Motor neuron (in vitro differentiated cells): ENCODE data around the gene TYW5. TPM values are rescaled to one million over a fixed set of nuclear protein-coding genes. Genes with fewer than 3 reads are reported as not detected.
"Not testable (repeated sequence)": the region's sequence is repeated elsewhere in the genome, so short reads cannot be mapped to it uniquely, and the experiment has no call there.

Experiments
- ATAC-seq, 8 experiments: fragments of 200-7000 bp; cut with Tn5 transposase; replicated peaks in 6 of 8; 2 replicates each; pipeline ENCODE4 v1.8.0; 2021; ENCODE audit warnings: mild to moderate bottlenecking in 8 of 8, moderate library complexity in 8 of 8
- H3K27ac ChIP-seq, 2 donors: fragments of 250-450 bp; sonication (Bioruptor Pico); 2 replicates each; pipeline ENCODE4 v1.9.0; 2021; ENCODE audit warnings: antibody characterized with exemption in 2 of 2, mild to moderate bottlenecking in 2 of 2, moderate library complexity in 1 of 2
- H3K4me1 ChIP-seq, 2 donors: fragments of 250-450 bp; sonication (Bioruptor Pico); replicated peaks in 1 of 2; 2 replicates each; pipeline ENCODE4 v1.6.1; 2021; ENCODE audit warnings: antibody characterized with exemption in 2 of 2, mild to moderate bottlenecking in 2 of 2, moderate library complexity in 1 of 2
- H3K4me3 ChIP-seq, 5 donors: fragments of 250-450 bp; sonication (Bioruptor Pico); 2 replicates each; pipeline ENCODE4 v1.9.0; 2021; ENCODE audit warnings: antibody characterized with exemption in 5 of 5, mild to moderate bottlenecking in 5 of 5, moderate library complexity in 4 of 5
- WGBS, 10 experiments: fragments of 450-650 bp; shearing (Covaris generic); methylation state at CpG; one replicate each; pipeline ENCODE4 v1.0.0; 2022; 5-methylcytosine and 5-hydroxymethylcytosine counted together
- in situ Hi-C, 9 experiments: fragments of 400-800 bp; cut with MboI; loops; one replicate each; pipeline ENCODE4 v1.15.0; 2021; ENCODE audit warnings: low sequenced_read_pairs in 9 of 9, low pct_unique_long_range_greater_than_20kb in 2 of 9; ENCODE audit not compliant: unreplicated experiment in 9 of 9
- total RNA-seq, 8 experiments: library from RNA; unstranded; fragments of 300-600 nt; gene quantifications; 2 replicates each; pipeline versions ENCODE4 v1.2.3 to v1.2.4, GENCODE V29; 2022

TYW5 gene
- total RNA-seq, 8 experiments from 2014 or later: 6.7 to 18.8 (median 9.0) TPM

GRCh38 chr2:199933466-199933865 is 21.8 kb downstream of the TYW5 start:
- Histone ChIP-seq H3K27ac (no peak overlapping the region), H3K4me1 (no peaks in the 10 kb centered on the region), H3K4me3 (no peak overlapping the region)
- 34 to 96% (median 92%) methylated on average over 3 of the region's 3 CpGs for WGBS, 10 experiments
- in situ Hi-C loops: no loop called here
- no peak for ATAC-seq

- ATAC-seq: peak in 2 of 8 experiments; percentile 38 to 46
- no peaks in the 10 kb centered on the region for H3K4me1 ChIP-seq
- in situ Hi-C loops: no loop called here
- H3K4me3 ChIP-seq: no peak overlapping the region
- 50 to 100% (median 86%) methylated on average over 1 to 4 of the region's 4 CpGs; no CpG with 5 or more reads in 3 of the 10 experiments for WGBS, 10 experiments
- H3K27ac ChIP-seq: no peak overlapping the region
Observed at GRCh38 chr2:199932312-199932855, 22.9 kb downstream of the TYW5 start.

DNA sequence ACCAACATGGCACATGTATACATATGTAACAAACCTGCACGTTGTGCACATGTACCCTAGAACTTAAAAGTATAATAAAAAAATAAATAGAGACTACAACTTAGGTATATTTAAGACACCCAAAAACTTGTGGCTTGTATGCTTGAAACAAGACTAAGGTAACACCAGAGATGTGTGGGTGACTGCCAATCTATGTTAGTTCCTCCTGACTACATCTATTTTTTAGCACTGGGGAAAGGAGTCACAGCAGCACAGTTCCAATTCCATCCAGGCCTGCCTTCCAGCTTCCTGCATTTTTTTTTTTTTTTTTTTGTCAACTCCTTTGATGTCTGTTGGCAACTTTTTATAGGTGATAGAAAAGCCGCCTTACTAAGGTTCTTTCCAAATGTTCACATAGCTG is 26.0 kb downstream of the TYW5 start:
- H3K4me1 ChIP-seq: no peaks in the 10 kb centered on the region
- in situ Hi-C loops: no loop called here
- H3K27ac ChIP-seq: no peak overlapping the region
- ATAC-seq: no peak
- 70 to 100% (median 100%) methylated on average over 1 to 2 of the region's 2 CpGs; no CpG with 5 or more reads in 1 of the 10 experiments for WGBS, 10 experiments
- no peak overlapping the region for H3K4me3 ChIP-seq

DNA sequence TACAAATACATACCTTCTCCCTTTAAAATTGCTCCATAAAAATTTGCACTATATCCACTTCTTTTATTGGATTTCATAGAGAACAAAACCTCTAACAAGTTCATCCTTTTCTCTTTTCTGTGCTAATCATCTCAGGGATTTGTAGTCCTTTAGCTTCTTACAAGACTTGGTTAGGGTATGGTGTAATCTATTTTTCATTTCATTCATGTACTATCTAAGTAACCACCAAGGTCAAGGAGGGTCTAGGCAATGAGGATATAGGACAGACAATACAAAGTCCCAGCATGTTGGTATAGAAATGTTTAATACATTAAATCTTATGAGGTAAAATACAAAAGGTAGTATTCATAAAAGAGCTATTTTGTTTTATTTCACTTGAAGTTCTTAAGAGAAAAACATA is 26.7 kb downstream of the TYW5 start:
- H3K4me1 ChIP-seq: no peaks in the 10 kb centered on the region
- in situ Hi-C loops: no loop called here
- H3K4me3 ChIP-seq: no peak overlapping the region
- no peak for ATAC-seq
- H3K27ac ChIP-seq: no peak overlapping the region

GRCh38 chr2:199928226-199928625 is 27.1 kb downstream of the TYW5 start:
- no peak overlapping the region for H3K4me3 ChIP-seq

GRCh38 chr2:199926806-199927205 is 28.5 kb downstream of the TYW5 start:
- WGBS, 10 experiments: 36 to 100% (median 74%) methylated on average over 1 of the region's 1 CpG; no CpG with 5 or more reads in 4 of the 10 experiments

More at GRCh38 chr2:199928226-199928625, 27.1 kb downstream of the TYW5 start:
- no peak overlapping the region for H3K27ac ChIP-seq
- no peaks in the 10 kb centered on the region for H3K4me1 ChIP-seq
- in situ Hi-C loops: no loop called here
- ATAC-seq: no peak
- whole genome bisulfite sequencing, 10 experiments: 0 to 57% (median 21%) methylated on average over 2 of the region's 2 CpGs; no CpG with 5 or more reads in 3 of the 10 experiments

DNA sequence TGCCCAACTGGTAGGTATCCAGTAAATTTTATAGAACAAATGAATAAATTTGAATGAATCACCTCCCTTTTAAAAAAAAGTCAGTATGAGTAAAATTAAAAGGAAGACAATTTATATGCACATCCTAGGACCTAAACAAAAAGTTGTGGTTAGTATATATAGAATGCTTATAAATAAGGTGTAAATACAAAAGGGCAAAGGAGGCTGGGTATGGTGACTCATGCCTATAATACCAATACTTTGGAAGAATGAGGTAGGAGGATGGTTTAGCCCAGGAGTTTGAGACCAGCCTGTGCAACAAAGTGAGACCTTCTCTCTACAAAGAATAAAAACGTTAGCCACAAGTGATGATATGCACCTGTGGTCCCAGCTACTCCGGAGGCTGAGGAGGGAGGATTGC is 31.4 kb downstream of the TYW5 start:
- H3K4me3 ChIP-seq: no peak overlapping the region
- no peak for ATAC-seq
- H3K27ac ChIP-seq: no peak overlapping the region
- 67 to 100% (median 74%) methylated on average over 1 to 2 of the region's 2 CpGs for WGBS, 10 experiments
- in situ Hi-C loops: no loop called here
- H3K4me1 ChIP-seq: no peaks in the 10 kb centered on the region

More at GRCh38 chr2:199926806-199927205, 28.5 kb downstream of the TYW5 start:
- no peak for ATAC-seq
- H3K4me1 ChIP-seq: no peaks in the 10 kb centered on the region
- H3K4me3 ChIP-seq: no peak overlapping the region
- H3K27ac ChIP-seq: no peak overlapping the region
- in situ Hi-C loops: no loop called here

DNA sequence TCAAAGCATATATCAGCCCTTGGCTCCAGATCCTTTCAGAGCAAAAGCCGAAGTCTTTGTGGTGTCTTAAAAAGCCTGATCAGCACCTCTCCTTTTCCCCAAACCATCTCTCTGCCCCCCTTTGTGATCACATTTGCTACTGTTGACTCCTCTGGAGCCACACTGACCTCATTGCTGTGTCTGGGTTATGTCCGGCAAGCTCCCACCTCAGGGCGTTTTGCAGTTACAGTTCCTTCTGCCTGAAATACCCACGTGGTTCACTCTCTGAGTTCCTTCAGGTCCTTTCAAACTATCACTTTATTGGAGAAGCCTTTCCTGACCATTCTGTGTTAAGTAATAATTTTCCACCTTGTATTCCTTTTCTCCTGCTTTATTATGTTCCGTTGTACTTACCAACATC is 32.4 kb downstream of the TYW5 start:
- Histone ChIP-seq H3K4me3 (no peak overlapping the region), H3K4me1 (no peaks in the 10 kb centered on the region), H3K27ac (no peak overlapping the region)
- in situ Hi-C loops: no loop called here
- 45 to 90% (median 76%) methylated on average over 2 to 5 of the region's 5 CpGs for WGBS, 10 experiments
- ATAC-seq: peak in 1 of 8 experiments; percentile 22

DNA sequence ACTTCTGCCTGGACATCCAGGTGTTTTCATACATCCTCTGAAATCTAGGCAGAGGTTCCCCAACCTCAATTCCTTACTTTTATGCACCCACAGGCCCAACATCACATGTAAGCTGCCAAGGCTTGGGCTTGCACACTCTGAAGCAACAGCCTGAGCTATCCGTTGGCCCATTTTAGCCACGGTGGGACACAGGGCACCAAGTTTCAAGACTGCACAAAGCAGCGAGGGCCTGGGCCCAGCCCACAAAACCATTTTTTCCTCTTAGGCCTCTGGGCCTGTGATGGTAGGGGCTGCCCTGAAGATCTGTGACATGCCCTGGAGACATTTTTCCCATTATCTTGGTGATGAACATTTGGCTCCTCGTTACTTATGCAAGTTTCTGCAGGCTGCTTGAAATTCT is 38.3 kb downstream of the TYW5 start:
- Histone ChIP-seq H3K27ac (no peak overlapping the region), H3K4me1 (peaks cover 6 to 15% of the 10 kb centered on the region in 2 donors), H3K4me3 (no peak overlapping the region)
- ATAC-seq: no peak
- in situ Hi-C loops: no loop called here
- 94 to 100% (median 100%) methylated on average over 1 to 4 of the region's 4 CpGs; no CpG with 5 or more reads in 4 of the 10 experiments for WGBS, 10 experiments

DNA sequence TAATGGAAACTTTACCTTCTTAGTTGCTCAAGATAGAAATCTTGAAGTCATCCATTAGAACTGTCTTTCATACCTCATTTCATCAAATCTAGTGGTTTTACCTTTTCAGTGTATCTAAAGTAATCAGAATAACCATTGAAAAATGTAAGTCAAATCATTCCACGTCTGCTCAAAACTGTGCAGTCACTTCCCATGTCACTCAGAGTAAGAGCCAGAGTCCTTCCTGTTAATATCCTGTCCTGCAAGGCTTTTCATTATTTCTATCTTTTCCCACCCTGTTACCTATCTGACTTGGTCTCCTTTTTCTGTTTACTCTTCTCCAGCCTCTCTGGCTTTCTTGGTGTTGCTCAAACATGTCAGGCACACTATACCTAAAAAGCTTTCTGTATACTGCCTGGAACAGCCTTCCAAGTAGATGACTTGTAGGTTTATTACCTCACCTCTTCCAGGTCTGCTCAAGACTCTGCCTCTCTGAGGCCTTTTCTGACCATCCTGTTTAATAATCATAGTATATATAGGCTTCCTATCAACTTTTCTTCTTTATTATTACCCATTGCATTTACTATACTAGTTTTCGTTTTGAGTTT is 40.8 kb downstream of the TYW5 start:
- in situ Hi-C loops: no loop called here
- H3K4me3 ChIP-seq: no peak overlapping the region
- H3K27ac ChIP-seq: no peak overlapping the region
- H3K4me1 ChIP-seq: peaks cover 6 to 15% of the 10 kb centered on the region in 2 donors
- WGBS, 10 experiments: 50 to 100% (median 92%) methylated on average over 1 to 2 of the region's 2 CpGs; no CpG with 5 or more reads in 1 of the 10 experiments
- no peak for ATAC-seq

GRCh38 chr2:199912553-199913114 is 42.7 kb downstream of the TYW5 start:
- H3K4me3 ChIP-seq: peak overlapping the region; percentile 91 to 99 (median 93)
- ATAC-seq, H3K27ac ChIP-seq, in situ Hi-C loops: not testable (repeated sequence)
- 40 to 100% (median 80%) methylated on average over 1 to 10 of the region's 12 CpGs; no CpG with 5 or more reads in 1 of the 10 experiments for WGBS, 10 experiments
- peaks cover 6 to 15% of the 10 kb centered on the region in 2 donors for H3K4me1 ChIP-seq

DNA sequence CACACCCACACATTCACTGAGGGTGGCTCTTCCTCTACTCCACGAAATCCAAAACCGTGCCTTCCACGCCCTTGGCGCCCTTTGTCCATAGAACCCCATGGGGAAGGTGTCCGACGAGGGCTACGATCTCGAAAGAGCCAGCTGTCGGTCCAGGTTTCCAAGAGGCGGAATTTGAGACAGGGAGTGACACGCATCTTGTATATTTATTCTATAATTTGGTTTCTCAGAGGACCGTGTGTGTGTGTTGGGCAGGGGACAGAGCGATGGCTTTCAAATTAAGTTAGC is 43.5 kb downstream of the TYW5 start:
- no peak for ATAC-seq
- Histone ChIP-seq H3K4me3 (peak overlapping the region; percentile 91 to 99 (median 93)), H3K4me1 (peaks cover 6 to 15% of the 10 kb centered on the region in 2 donors), H3K27ac (peak overlapping the region; percentile 93 to 97)
- in situ Hi-C loops: no loop called here
- 0 to 5% (median 1%) methylated on average over 2 to 12 of the region's 13 CpGs; no CpG with 5 or more reads in 3 of the 10 experiments for WGBS, 10 experiments

DNA sequence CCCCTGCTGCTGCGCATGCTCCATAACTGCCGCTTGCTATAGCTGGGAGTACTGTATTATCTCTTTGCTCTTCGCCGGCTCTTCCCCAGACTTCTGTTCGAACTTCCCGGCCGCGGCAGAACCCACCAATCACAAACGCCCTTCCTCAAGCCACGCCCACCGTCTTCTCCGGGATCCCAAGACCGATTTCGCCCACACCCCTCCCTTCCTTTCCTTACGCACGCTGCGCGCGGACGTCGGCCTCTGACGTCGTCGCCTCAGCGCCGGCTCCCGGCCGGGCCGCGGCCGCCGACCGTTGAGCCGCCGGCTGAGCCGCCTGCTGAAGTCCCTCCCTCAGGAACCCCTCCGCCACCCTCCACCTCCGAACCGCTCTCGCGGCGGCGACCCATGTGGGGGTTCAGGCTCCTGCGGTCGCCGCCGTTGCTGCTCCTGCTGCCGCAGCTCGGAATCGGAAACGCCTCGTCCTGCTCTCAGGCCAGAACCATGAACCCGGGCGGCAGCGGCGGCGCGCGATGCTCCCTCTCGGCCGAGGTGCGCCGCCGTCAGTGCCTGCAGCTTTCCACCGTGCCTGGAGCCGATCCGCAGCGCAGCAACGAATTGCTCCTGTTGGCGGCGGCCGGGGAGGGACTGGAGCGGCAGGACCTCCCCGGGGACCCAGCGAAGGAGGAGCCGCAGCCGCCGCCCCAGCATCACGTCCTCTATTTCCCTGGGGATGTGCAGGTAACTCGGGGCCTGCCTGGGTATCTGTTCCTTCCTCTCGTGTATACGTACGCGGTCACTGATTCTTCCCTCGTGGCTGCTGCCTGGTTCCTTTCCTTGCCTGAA is 44.0 kb downstream of the TYW5 start, which contains the start of gene C2orf69:
Gene C2orf69 (plus strand): TSS at position 242 of the 825 bp plus-strand sequence. CDS start 146 bp downstream, at position 388.
- Histone ChIP-seq H3K4me3 (peak within 1 kb of the TSS; percentile 91 to 99 (median 93)), H3K4me1 (peaks cover 6 to 15% of the 10 kb centered on the region in 2 donors), H3K27ac (peak within 1 kb of the TSS; percentile 93 to 97)
- ATAC-seq: peak; percentile 94 to 97 (median 96)
- WGBS, 10 experiments: 0 to 2% (median 0%) methylated on average over 1 to 21 of the region's 85 CpGs; no CpG with 5 or more reads in 2 of the 10 experiments
- in situ Hi-C loops: no loop called here
